GM18498 (cell line): ENCODE data around the gene HDHD3.
"Not testable (repeated sequence)": the region's sequence is repeated elsewhere in the genome, so short reads cannot be mapped to it uniquely, and the experiment has no call there.

Experiments used
- ATAC-seq: cut with Tn5 transposase; IDR thresholded peaks from one replicate; pipeline ENCODE4 v1.9.1; 2021; ENCODE audit warnings: mild to moderate bottlenecking, moderate library complexity; ENCODE audit not compliant: unreplicated experiment

HDHD3 gene

GRCh38 chr9:113376634-113377567 is at the start of gene HDHD3:
HDHD3 (minus strand) TSS chr9:113376986; CDS start chr9:113374354, 2,632 bp downstream.
- peak; percentile 90 for ATAC-seq

GRCh38 chr9:113425072-113425471 is 48.3 kb upstream of the HDHD3 start:
- no peak for ATAC-seq

DNA sequence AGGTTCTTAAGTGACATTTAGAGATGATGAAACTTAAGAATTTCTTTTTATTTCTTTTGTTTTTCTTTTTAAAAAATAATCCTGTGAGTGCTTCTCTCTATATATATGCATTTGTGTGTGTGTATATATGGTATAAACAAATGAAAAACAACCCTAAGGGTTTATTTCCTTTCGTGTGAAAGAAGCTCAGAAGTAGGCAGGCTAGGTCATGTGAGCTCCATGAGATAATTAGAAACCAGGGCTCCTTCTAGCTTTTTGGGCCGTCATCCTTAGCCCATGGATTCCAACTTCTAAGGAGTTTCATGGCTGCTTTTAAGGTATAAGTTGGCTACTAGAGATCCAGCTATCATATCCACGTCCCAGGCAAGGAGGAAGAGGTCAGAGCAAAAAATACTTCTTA is 44.9 kb upstream of the HDHD3 start:
- no peak for ATAC-seq

GRCh38 chr9:113417370-113417769 is 40.6 kb upstream of the HDHD3 start:
- ATAC-seq, result no peak

DNA sequence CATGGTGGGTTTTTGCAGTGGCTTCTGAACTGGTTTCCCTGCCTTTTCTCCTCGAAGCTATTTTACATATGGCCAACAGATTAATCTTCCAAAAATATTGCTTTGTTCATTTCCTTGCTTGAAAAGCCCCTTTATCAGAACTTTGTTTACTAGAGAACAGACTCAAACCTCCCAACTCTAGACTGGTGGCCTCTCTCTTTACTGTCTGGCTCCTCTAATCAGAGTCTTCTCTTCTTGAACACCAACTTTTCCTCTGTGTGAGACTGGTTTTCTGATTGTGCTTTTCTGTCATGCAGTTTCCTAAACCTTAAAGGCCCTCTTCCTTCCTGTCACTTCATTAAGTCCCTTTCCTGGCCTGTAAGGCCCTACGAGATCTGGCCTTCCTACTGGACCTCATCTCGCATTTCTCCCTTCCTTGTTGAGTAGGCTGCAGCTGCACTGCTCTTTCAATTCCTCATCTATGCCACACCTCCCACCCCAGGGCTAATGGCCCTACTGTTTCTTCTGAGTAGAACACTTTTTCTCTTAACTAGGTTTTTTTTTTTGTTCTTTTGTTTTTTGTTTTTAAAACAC is 39.4 kb upstream of the HDHD3 start:
- peak; percentile 96 for ATAC-seq

- peak; percentile 92 for ATAC-seq
Observed at GRCh38 chr9:113410207-113410864, 33.5 kb upstream of the HDHD3 start, which contains the start of the genes C9orf43 and POLE3. C9orf43 (plus strand) TSS chr9:113410747; CDS start chr9:113413494, 2,747 bp downstream. POLE3 (minus strand) TSS chr9:113410675; CDS start chr9:113410293, 382 bp downstream.

DNA sequence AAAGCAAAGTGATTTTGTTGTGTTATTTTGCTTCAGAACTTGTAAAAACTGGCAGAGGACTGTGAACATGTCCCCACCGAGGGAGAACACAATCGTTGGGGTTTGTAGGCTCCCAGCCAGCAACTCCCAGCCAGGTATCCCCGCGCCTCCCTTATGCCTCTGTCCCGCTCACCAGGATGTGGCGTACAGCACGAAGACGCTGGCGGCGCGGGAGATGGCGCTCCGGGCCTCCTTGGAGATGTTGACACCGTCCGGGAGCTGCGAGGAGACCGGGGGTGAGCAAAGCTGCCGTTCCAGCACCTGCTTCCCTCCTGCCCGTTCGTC is 33.1 kb upstream of the HDHD3 start:
- ATAC-seq, result no peak

DNA sequence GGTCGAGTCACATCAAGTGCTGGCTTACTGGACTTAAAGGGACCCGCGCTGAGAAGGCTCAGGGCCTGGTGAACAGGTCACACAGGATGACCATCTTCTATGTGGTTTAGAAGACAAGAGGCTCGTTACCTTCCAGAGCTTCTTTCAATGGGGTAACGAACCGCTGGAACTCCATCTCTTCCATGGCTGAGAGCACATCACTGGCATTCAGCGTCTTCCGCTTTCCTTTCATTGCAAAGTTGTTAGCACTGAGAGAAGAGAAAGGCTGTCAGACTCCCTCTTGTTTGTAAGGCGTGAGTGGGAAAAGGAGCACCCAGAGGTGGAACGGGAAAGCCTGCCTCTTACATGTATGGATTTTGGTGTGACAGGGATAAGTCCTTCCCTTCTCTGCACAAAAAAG is 32.7 kb upstream of the HDHD3 start:
- ATAC-seq, result no peak

GRCh38 chr9:113406873-113407511 is 30.2 kb upstream of the HDHD3 start:
- ATAC-seq, result peak; percentile 36

DNA sequence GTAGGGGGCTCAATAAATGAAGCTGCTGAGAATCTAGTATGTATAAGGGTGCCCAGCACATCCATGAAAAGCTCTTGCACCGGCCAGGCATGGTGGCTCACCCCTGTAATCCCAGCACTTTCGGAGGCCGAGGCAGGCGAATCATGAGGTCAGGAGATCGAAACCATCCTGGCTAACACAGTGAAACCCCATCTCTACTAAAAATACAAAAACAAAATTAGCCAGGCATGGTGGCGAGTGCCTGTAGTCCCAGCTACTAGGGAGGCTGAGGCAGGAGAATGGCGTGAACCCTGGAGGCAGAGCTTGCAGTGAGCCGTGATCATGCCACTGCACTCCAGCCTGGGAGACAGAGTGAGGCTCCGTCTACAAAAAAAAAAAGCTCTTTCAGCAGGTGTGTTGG is 29.6 kb upstream of the HDHD3 start:
- ATAC-seq, result not testable (repeated sequence)

- ATAC-seq, result no peak
Observed at GRCh38 chr9:113403646-113404045, 26.9 kb upstream of the HDHD3 start.

GRCh38 chr9:113401027-113401792 is 24.4 kb upstream of the HDHD3 start, which contains the start of gene ALAD:
ALAD (minus strand) TSS chr9:113401284; CDS start chr9:113393559, 7,725 bp downstream.
- peak; percentile 99 for ATAC-seq

GRCh38 chr9:113399646-113400200 is 22.9 kb upstream of the HDHD3 start:
- no peak for ATAC-seq

DNA sequence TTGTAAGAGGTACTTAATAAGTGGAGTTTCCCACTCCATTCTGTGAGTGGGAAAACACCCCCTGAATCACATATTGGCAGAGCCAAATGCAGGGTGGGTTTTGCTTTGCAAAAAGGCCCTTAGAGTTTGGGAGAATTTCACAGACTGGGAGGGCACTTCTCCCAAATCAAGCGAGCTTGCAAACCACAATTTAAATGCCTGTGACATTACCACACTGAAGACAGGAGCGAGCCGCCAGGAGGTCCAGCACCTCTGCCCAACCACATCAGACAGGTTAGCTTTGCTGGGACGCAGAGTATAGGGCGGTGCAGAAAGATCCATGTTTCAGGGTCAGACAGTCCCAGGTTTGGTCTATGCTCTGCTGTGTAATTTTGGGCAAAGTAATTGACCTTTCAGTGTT is 22.0 kb upstream of the HDHD3 start:
- no peak for ATAC-seq

DNA sequence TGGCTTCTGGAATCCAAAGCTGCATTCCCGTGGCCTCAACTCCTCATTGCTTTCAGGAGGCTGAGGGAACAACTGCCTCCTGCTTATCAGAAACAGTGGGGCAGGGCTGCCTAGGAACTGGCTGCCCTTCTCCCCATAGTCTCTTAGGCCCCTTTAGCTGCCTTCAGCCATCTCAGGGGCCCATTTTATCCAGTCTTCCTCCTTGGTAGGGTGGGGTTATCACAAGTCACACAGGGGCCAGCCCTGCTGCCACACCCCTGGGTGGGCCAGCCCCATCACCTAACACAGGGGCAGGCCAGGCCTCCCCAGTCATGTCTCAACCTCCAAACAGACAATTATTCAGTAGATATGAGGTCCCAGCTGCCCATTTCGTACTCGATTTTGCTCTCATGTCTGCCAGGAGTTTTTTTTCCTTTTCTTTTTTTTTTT is 20.4 kb upstream of the HDHD3 start:
- no peak for ATAC-seq

- ATAC-seq, result no peak
Observed at GRCh38 chr9:113395000-113395861, 18.4 kb upstream of the HDHD3 start.

GRCh38 chr9:113393281-113393680 is 16.5 kb upstream of the HDHD3 start:
- no peak for ATAC-seq

DNA sequence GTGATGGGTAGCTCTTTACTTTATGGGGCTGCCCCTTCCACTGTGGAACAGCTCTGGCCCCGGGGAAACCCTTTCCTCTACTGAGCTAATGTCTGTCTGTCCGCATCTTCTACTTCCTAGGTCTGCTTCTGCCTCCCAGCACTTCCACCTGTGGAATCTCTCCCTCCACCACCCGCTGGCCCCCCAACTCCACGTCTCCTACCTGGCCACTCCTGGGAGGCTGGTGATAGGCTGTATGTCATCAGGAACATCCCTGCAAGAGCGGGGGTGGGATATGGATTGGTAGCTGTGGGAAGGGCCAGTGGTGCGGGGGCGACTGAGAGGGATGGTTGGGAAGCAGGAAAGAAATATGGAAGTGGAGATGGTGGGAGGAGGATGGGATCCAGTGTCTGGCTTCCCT is 15.1 kb upstream of the HDHD3 start:
- ATAC-seq, result no peak
